ENCODE results near the gene ACSL6. TPM values are rescaled to one million over a fixed set of nuclear protein-coding genes. Genes with fewer than 3 reads are reported as not detected.

The ACSL6 gene
- total and polyA plus RNA-seq, 2 experiments from 2014 or later, result 1.7 to 2.4 TPM

- H3K9me3 ChIP-seq (ENCODE audit: low read depth), result no peaks in the 10 kb centered on the region
- H3K4me2 ChIP-seq, result no peak overlapping the region
- H3K4me3 ChIP-seq, result no peak overlapping the region
- H3K9me2 ChIP-seq (replicated peaks; ENCODE audit: insufficient read depth), result no peaks in the 10 kb centered on the region
- no peak for TF ChIP-seq EZH2 (IDR thresholded peaks at IDR 0.05; ENCODE audit: borderline replicate concordance)
- TF ChIP-seq, protein P1, sequence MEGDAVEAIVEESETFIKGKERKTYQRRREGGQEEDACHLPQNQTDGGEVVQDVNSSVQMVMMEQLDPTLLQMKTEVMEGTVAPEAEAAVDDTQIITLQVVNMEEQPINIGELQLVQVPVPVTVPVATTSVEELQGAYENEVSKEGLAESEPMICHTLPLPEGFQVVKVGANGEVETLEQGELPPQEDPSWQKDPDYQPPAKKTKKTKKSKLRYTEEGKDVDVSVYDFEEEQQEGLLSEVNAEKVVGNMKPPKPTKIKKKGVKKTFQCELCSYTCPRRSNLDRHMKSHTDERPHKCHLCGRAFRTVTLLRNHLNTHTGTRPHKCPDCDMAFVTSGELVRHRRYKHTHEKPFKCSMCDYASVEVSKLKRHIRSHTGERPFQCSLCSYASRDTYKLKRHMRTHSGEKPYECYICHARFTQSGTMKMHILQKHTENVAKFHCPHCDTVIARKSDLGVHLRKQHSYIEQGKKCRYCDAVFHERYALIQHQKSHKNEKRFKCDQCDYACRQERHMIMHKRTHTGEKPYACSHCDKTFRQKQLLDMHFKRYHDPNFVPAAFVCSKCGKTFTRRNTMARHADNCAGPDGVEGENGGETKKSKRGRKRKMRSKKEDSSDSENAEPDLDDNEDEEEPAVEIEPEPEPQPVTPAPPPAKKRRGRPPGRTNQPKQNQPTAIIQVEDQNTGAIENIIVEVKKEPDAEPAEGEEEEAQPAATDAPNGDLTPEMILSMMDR (IDR thresholded peaks at IDR 0.05; ENCODE audit: poor library complexity), result no peak
- TF ChIP-seq EZH2phosphoT487 (IDR thresholded peaks at IDR 0.05; ENCODE audit: low read depth, severe bottlenecking, unreplicated experiment), result no peak
- no peaks in the 10 kb centered on the region for H3K27me3 ChIP-seq
- no peak overlapping the region for H3K27ac ChIP-seq
- H3K4me1 ChIP-seq (ENCODE audit: insufficient read depth), result no peaks in the 10 kb centered on the region
- 58% methylated on average over 4 of the region's 4 CpGs for WGBS (ENCODE audit: low lambda C conversion rate, missing lambda C conversion rate)
- H3K79me2 ChIP-seq, result no peaks in the 10 kb centered on the region
- no peaks in the 10 kb centered on the region for H3K36me3 ChIP-seq (replicated peaks; ENCODE audit: insufficient read depth, low read depth)
- no peaks in the 10 kb centered on the region for H4K20me1 ChIP-seq (ENCODE audit: insufficient read depth, poor library complexity, severe bottlenecking)
- H2AFZ ChIP-seq, result no peak overlapping the region
- no peak for DNase-seq (ENCODE audit: low spot score)
Measured at GRCh38 chr5:132033122-132033521, 21.7 kb upstream of the ACSL6 start.

- no peak overlapping the region for H2AFZ ChIP-seq
- no peaks in the 10 kb centered on the region for H3K79me2 ChIP-seq
- H4K20me1 ChIP-seq (ENCODE audit: insufficient read depth, poor library complexity, severe bottlenecking), result no peaks in the 10 kb centered on the region
- no peak overlapping the region for H3K4me2 ChIP-seq
- no peak for DNase-seq (ENCODE audit: low spot score)
- no peak overlapping the region for H3K4me3 ChIP-seq
- no peak overlapping the region for H3K27ac ChIP-seq
- H3K27me3 ChIP-seq, result no peaks in the 10 kb centered on the region
- no peaks in the 10 kb centered on the region for H3K9me2 ChIP-seq (replicated peaks; ENCODE audit: insufficient read depth)
- no peaks in the 10 kb centered on the region for H3K4me1 ChIP-seq (ENCODE audit: insufficient read depth)
- TF ChIP-seq EZH2 (IDR thresholded peaks at IDR 0.05; ENCODE audit: borderline replicate concordance) (no peak), EZH2phosphoT487 (IDR thresholded peaks at IDR 0.05; ENCODE audit: low read depth, severe bottlenecking, unreplicated experiment) (no peak)
- TF ChIP-seq, protein P1 (IDR thresholded peaks at IDR 0.05; ENCODE audit: poor library complexity), result no peak
- no peaks in the 10 kb centered on the region for H3K36me3 ChIP-seq (replicated peaks; ENCODE audit: insufficient read depth, low read depth)
- H3K9me3 ChIP-seq (ENCODE audit: low read depth), result no peaks in the 10 kb centered on the region
Measured at GRCh38 chr5:132032196-132032595, 20.7 kb upstream of the ACSL6 start.

DNA sequence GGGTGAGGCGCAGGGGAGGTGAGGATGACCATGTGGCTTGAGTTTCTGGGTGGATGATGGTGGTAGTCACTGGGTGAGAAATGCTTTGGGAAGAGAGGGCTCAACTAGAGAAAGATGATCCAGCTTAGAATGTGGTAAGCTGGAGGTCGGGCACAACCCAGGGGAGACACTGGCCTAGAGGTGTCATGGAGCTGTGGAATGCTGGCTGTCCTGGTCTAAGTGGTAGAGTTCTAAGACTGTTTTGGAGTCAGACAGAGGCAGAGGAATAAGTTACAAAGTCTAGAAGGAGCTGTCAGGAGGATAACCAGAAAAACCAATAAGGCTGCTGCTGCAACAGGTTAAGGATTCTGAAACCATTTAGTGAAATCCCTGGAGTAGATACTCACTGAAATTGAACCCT, 19.2 kb upstream of the ACSL6 start:
- Histone ChIP-seq H3K79me2 (no peaks in the 10 kb centered on the region), H2AFZ (no peak overlapping the region), H3K27ac (no peak overlapping the region), H3K36me3 (replicated peaks; ENCODE audit: insufficient read depth, low read depth) (no peaks in the 10 kb centered on the region), H3K4me3 (no peak overlapping the region), H3K9me3 (ENCODE audit: low read depth) (no peaks in the 10 kb centered on the region), H3K4me2 (no peak overlapping the region), H4K20me1 (ENCODE audit: insufficient read depth, poor library complexity, severe bottlenecking) (no peaks in the 10 kb centered on the region), H3K9me2 (replicated peaks; ENCODE audit: insufficient read depth) (no peaks in the 10 kb centered on the region), H3K4me1 (ENCODE audit: insufficient read depth) (no peaks in the 10 kb centered on the region), H3K27me3 (no peaks in the 10 kb centered on the region)
- TF ChIP-seq EZH2 (IDR thresholded peaks at IDR 0.05; ENCODE audit: borderline replicate concordance), result no peak
- TF ChIP-seq, protein P1 (IDR thresholded peaks at IDR 0.05; ENCODE audit: poor library complexity), result no peak
- TF ChIP-seq EZH2phosphoT487 (IDR thresholded peaks at IDR 0.05; ENCODE audit: low read depth, severe bottlenecking, unreplicated experiment), result no peak
- 96% methylated on average over 2 of the region's 2 CpGs for WGBS (ENCODE audit: low lambda C conversion rate, missing lambda C conversion rate)
- DNase-seq (ENCODE audit: low spot score), result no peak

Measured in hepatocyte (in vitro differentiated cells).